Liver (tissue), 9 donors: ENCODE measurements around the gene ATP5IF1. TPM values are rescaled to one million over a fixed set of nuclear protein-coding genes. Genes with fewer than 3 reads are reported as not detected.

Experiments
- DNase-seq: peaks from one replicate; pipeline ENCODE4 v3.0.0-alpha.2; 2017; ENCODE audit warnings: low spot score
- H3K27ac ChIP-seq, 2 donors: one replicate each; pipeline ENCODE4 v1.7.0; 2013; ENCODE audit warnings: inconsistent platforms in 2 of 2, low read length in 2 of 2, control low read depth in 1 of 2, low read depth in 1 of 2, mild to moderate bottlenecking in 1 of 2
- H3K27me3 ChIP-seq, 4 donors: one replicate each; pipeline versions ENCODE4 v1.6.1 to v1.7.0; 2013; ENCODE audit warnings: low read length in 3 of 4, inconsistent platforms in 1 of 4, mild to moderate bottlenecking in 1 of 4, moderate library complexity in 1 of 4; ENCODE audit not compliant: control insufficient read depth in 4 of 4, insufficient read depth in 4 of 4
- H3K36me3 ChIP-seq, 4 donors: one replicate each; pipeline versions ENCODE4 v1.6.1 to v1.7.0; 2013; ENCODE audit warnings: low read length in 3 of 4, mild to moderate bottlenecking in 3 of 4, low read depth in 1 of 4, moderate library complexity in 1 of 4; ENCODE audit not compliant: control insufficient read depth in 4 of 4, insufficient read depth in 3 of 4
- H3K4me1 ChIP-seq, 4 donors: one replicate each; pipeline versions ENCODE4 v1.6.1 to v1.7.0; 2013; ENCODE audit warnings: low read length in 3 of 4, mild to moderate bottlenecking in 3 of 4, moderate library complexity in 1 of 4; ENCODE audit not compliant: control insufficient read depth in 4 of 4, insufficient read depth in 4 of 4
- H3K4me3 ChIP-seq, 3 donors: one replicate each; pipeline versions ENCODE4 v1.6.1 to v1.7.0; 2013; ENCODE audit warnings: low read length in 3 of 3, control low read depth in 1 of 3, low read depth in 1 of 3, mild to moderate bottlenecking in 1 of 3
- H3K9ac ChIP-seq, 2 donors: one replicate each; pipeline ENCODE4 v1.7.0; 2013; ENCODE audit warnings: low read length in 2 of 2, mild to moderate bottlenecking in 2 of 2, moderate library complexity in 2 of 2, control low read depth in 1 of 2, low read depth in 1 of 2
- H3K9me3 ChIP-seq, 4 donors: one replicate each; pipeline versions ENCODE4 v1.6.1 to v1.7.0; 2013; ENCODE audit warnings: low read length in 3 of 4; ENCODE audit not compliant: control insufficient read depth in 4 of 4
- EGR1 ChIP-seq, 2 donors: IDR thresholded peaks; 2 replicates each; pipeline ENCODE4 v1.6.1; 2016 to 2018; ENCODE audit warnings: antibody characterized with exemption in 2 of 2, low read depth in 2 of 2
- FOXA1 ChIP-seq: IDR thresholded peaks from 2 replicates; pipeline ENCODE4 v1.6.1; 2016; ENCODE audit warnings: antibody characterized with exemption
- FOXA2 ChIP-seq: IDR thresholded peaks from 2 replicates; pipeline ENCODE4 v1.6.1; 2016; ENCODE audit warnings: antibody characterized with exemption
- HNF4A ChIP-seq, 2 donors: conservative IDR thresholded peaks; 2 replicates each; pipeline ENCODE4 v1.6.1; 2016; ENCODE audit warnings: antibody characterized with exemption in 2 of 2, mild to moderate bottlenecking in 2 of 2
- JUND ChIP-seq, 2 donors: IDR thresholded peaks; 2 replicates each; pipeline ENCODE4 v1.6.1; 2016; ENCODE audit warnings: antibody characterized with exemption in 2 of 2
- RAD21 ChIP-seq, 2 donors: IDR thresholded peaks; 2 replicates each; pipeline ENCODE4 v1.6.1; 2016; ENCODE audit warnings: antibody characterized with exemption in 2 of 2, mild to moderate bottlenecking in 2 of 2
- ZBTB33 ChIP-seq: IDR thresholded peaks from 2 replicates; pipeline ENCODE4 v1.6.1; 2016; ENCODE audit warnings: antibody characterized with exemption
- WGBS: extraction: QIAGEN DNeasy Blood & Tissue Kit; methylation state at CpG from one replicate; pipeline ENCODE4 v1.1.7; 2013; 5-methylcytosine and 5-hydroxymethylcytosine counted together
- polyA plus RNA-seq, 2 donors: library from polyadenylated mRNA; stranded (reverse) in 1 of 2; unstranded in 1 of 2; fragments of 200-250 nt in 1 of 2; fragments of >200 nt in 1 of 2; fragmentation: Nextera tagmentation in 1 of 2; extraction: Ambion mirVana in 1 of 2; gene quantifications; one replicate each; pipeline versions ENCODE4 v1.2.1 to v1.2.3, GENCODE V29; 2013 to 2015
- total RNA-seq, 2 donors: library from RNA; depleted of rRNA; stranded (reverse); fragments of >200 nt; gene quantifications; one replicate each; pipeline ENCODE4 v1.2.3, GENCODE V29; 2014
- TF ChIP-seq, protein P1 (sequence below): IDR thresholded peaks from 2 replicates; pipeline ENCODE4 v1.6.1; 2016; ENCODE audit warnings: antibody characterized with exemption, mild to moderate bottlenecking
- TF ChIP-seq, protein P2 (sequence below): fragments of 150-350 bp; IDR thresholded peaks from 2 replicates; pipeline ENCODE4 v1.5.1; 2017; ENCODE audit warnings: improper control_type of control experiment, low read depth, low read length; ENCODE audit not compliant: missing input control
- TF ChIP-seq, protein P3 (sequence below): IDR thresholded peaks from 2 replicates; pipeline ENCODE4 v1.6.1; 2016; ENCODE audit warnings: antibody characterized with exemption
- donor health status: healthy.
- donor health status: healthy.
- donor health status: healthy.
- donor health status: healthy.
- donor health status: healthy.

The ATP5IF1 gene
- total and polyA plus RNA-seq, 4 donors = 136 to 456 (median 168) TPM

- TF ChIP-seq EGR1 (IDR thresholded peaks at IDR 0.05; ENCODE audit: low read depth in 2 of 2) (no peak), RAD21 (IDR thresholded peaks at IDR 0.05) (no peak), JUND (IDR thresholded peaks at IDR 0.05) (no peak), FOXA1 (no peak), ZBTB33 (no peak), FOXA2 (no peak)
- TF ChIP-seq, protein P1, sequence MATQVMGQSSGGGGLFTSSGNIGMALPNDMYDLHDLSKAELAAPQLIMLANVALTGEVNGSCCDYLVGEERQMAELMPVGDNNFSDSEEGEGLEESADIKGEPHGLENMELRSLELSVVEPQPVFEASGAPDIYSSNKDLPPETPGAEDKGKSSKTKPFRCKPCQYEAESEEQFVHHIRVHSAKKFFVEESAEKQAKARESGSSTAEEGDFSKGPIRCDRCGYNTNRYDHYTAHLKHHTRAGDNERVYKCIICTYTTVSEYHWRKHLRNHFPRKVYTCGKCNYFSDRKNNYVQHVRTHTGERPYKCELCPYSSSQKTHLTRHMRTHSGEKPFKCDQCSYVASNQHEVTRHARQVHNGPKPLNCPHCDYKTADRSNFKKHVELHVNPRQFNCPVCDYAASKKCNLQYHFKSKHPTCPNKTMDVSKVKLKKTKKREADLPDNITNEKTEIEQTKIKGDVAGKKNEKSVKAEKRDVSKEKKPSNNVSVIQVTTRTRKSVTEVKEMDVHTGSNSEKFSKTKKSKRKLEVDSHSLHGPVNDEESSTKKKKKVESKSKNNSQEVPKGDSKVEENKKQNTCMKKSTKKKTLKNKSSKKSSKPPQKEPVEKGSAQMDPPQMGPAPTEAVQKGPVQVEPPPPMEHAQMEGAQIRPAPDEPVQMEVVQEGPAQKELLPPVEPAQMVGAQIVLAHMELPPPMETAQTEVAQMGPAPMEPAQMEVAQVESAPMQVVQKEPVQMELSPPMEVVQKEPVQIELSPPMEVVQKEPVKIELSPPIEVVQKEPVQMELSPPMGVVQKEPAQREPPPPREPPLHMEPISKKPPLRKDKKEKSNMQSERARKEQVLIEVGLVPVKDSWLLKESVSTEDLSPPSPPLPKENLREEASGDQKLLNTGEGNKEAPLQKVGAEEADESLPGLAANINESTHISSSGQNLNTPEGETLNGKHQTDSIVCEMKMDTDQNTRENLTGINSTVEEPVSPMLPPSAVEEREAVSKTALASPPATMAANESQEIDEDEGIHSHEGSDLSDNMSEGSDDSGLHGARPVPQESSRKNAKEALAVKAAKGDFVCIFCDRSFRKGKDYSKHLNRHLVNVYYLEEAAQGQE = no peak
- TF ChIP-seq, protein P2, sequence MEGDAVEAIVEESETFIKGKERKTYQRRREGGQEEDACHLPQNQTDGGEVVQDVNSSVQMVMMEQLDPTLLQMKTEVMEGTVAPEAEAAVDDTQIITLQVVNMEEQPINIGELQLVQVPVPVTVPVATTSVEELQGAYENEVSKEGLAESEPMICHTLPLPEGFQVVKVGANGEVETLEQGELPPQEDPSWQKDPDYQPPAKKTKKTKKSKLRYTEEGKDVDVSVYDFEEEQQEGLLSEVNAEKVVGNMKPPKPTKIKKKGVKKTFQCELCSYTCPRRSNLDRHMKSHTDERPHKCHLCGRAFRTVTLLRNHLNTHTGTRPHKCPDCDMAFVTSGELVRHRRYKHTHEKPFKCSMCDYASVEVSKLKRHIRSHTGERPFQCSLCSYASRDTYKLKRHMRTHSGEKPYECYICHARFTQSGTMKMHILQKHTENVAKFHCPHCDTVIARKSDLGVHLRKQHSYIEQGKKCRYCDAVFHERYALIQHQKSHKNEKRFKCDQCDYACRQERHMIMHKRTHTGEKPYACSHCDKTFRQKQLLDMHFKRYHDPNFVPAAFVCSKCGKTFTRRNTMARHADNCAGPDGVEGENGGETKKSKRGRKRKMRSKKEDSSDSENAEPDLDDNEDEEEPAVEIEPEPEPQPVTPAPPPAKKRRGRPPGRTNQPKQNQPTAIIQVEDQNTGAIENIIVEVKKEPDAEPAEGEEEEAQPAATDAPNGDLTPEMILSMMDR = no peak
- TF ChIP-seq, protein P3, sequence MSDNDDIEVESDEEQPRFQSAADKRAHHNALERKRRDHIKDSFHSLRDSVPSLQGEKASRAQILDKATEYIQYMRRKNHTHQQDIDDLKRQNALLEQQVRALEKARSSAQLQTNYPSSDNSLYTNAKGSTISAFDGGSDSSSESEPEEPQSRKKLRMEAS = no peak
- H3K4me3 ChIP-seq = no peak overlapping the region
- no peak for DNase-seq
- H3K27me3 ChIP-seq = no peaks in the 10 kb centered on the region
- H3K9ac ChIP-seq = no peak overlapping the region
- WGBS = 44% methylated on average over 1 of the region's 1 CpG
- H3K4me1 ChIP-seq = peaks cover 0 to 9% (median 2%) of the 10 kb centered on the region in 4 donors
- peaks cover 0 to 23% (median 9%) of the 10 kb centered on the region in 4 donors for H3K36me3 ChIP-seq
- H3K27ac ChIP-seq = no peak overlapping the region
- H3K9me3 ChIP-seq = no peaks in the 10 kb centered on the region
Measured at GRCh38 chr1:28195780-28196179, 40.1 kb upstream of the ATP5IF1 start.

- Histone ChIP-seq H3K27me3 (no peaks in the 10 kb centered on the region), H3K9ac (no peak overlapping the region), H3K27ac (no peak overlapping the region), H3K9me3 (no peaks in the 10 kb centered on the region), H3K4me3 (no peak overlapping the region), H3K4me1 (peaks cover 0 to 12% (median 2%) of the 10 kb centered on the region in 4 donors), H3K36me3 (peaks cover 0 to 28% (median 9%) of the 10 kb centered on the region in 4 donors)
- DNase-seq = no peak
- TF ChIP-seq HNF4A (conservative IDR thresholded peaks at IDR 0.05) = no peak
- WGBS = 93% methylated on average over 3 of the region's 3 CpGs
Measured at GRCh38 chr1:28196330-28196729, 39.6 kb upstream of the ATP5IF1 start.
